Adipocyte (in vitro differentiated cells): Measurements from ENCODE around the gene FLT1.

ENCODE experiments used
- DNase-seq: peaks from one replicate; pipeline ENCODE4 v3.0.0-alpha.2; 2015; ENCODE audit warnings: low read depth
- H3K27me3 ChIP-seq: replicated peaks from 2 replicates; pipeline ENCODE4 v1.7.0; 2013; ENCODE audit warnings: mild to moderate bottlenecking, low read length, moderate library complexity; ENCODE audit not compliant: control insufficient read depth, insufficient read depth
- H3K36me3 ChIP-seq: 2 replicates; pipeline ENCODE4 v1.7.0; 2013; ENCODE audit warnings: low read length, mild to moderate bottlenecking, moderate library complexity; ENCODE audit not compliant: control insufficient read depth, insufficient read depth, severe bottlenecking
- H3K4me1 ChIP-seq: 2 replicates; pipeline ENCODE4 v1.7.0; 2013; ENCODE audit warnings: mild to moderate bottlenecking, low read length, moderate library complexity; ENCODE audit not compliant: control insufficient read depth, insufficient read depth
- H3K4me3 ChIP-seq: 2 replicates; pipeline ENCODE4 v1.7.0; 2013; ENCODE audit warnings: mild to moderate bottlenecking, low read length, moderate library complexity
- H3K9ac ChIP-seq: 2 replicates; pipeline ENCODE4 v1.7.0; 2013; ENCODE audit warnings: mild to moderate bottlenecking, low read length, moderate library complexity
- H3K9me3 ChIP-seq: 2 replicates; pipeline ENCODE4 v1.7.0; 2013; ENCODE audit warnings: mild to moderate bottlenecking, low read length, moderate library complexity; ENCODE audit not compliant: control insufficient read depth

The FLT1 gene

DNA sequence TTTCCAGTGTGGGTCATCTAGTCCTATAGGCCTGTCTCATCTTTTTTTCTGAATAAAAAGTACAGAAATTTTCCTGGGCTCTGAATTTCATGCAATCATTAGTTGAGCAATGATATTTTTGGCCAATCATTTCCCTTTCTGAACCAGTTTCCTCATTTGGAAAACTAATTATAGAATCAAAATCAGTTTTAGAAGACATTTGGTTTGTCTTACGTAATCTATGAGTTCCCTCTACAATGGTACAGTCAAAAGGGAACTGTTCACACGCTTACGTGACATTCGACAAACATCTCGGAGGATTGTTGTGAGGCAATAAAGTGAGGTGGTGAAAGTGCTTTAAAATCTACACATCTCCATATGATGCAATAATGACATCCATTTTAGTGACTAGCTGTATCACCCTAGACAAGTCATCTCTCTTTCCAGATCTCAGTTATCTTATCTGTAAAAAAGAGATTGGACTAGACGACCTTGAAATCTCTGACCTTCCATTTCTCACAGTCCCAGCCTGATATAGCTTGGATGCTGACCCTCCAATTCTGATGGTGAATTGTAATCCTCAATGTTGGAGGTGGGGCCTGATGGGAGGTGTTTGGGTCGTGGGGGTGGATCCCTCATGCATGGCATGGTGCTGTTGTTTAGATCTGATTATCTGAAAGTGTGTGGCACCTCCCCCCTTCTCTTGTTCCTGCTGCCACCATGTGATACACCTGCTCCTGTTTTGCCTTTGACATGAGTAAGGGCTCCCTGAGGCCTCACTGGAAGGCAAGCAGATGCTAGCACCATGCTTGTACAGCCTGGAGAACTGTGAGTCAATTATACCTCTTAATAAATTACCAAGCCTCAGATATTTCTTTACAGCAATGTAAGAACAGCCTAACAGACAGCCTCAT, 26.7 kb downstream of the FLT1 start:
- no peak overlapping the region for H3K9ac ChIP-seq
- no peaks in the 10 kb centered on the region for H3K27me3 ChIP-seq
- no peaks in the 10 kb centered on the region for H3K9me3 ChIP-seq
- no peak for DNase-seq
- H3K36me3 ChIP-seq, result no peaks in the 10 kb centered on the region
- H3K4me1 ChIP-seq, result no peaks in the 10 kb centered on the region
- no peak overlapping the region for H3K4me3 ChIP-seq

DNA sequence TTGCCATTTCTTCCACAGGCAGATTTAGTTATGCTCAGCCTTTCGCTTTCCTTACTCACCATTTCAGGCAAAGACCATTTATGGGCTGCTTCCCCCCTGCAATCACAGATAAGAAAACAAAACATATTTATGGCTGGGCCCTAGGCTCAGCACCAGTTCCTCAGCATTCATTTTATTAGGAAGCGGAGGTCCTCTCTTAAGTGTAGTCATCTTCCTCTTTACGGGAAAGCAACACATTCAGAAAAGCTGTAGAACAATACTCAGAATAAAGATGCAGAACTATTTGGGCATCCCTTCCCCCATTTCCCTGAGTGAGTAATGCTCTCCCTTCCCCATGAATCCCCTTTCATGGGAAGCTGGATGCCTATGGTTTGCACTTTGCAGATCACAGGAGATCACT, 27.9 kb downstream of the FLT1 start:
- H3K4me3 ChIP-seq, result no peak overlapping the region
- H3K9me3 ChIP-seq, result no peaks in the 10 kb centered on the region
- DNase-seq, result no peak
- no peaks in the 10 kb centered on the region for H3K36me3 ChIP-seq
- H3K9ac ChIP-seq, result no peak overlapping the region
- H3K27me3 ChIP-seq, result peaks cover 3% of the 10 kb centered on the region
- no peaks in the 10 kb centered on the region for H3K4me1 ChIP-seq

DNA sequence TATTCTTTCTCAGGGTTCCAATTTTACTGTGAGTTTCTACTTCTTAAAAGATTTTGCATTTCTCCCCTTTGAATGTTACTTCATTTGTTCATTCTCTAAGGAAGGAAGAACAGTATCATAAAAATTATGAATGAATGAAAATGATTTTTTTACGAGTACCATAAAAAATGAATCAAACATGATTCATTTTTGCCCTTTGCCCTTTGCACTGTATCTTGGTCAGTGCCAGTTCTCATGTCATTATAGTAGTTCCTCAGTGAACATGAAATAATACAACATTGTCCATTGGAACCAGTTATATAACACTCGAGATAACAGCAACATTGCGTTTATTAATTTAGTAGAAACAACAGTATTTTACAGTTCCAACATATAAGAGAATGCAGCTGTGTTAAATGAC, 28.8 kb downstream of the FLT1 start:
- Histone ChIP-seq H3K4me1 (no peaks in the 10 kb centered on the region), H3K9ac (no peak overlapping the region), H3K4me3 (no peak overlapping the region), H3K36me3 (no peaks in the 10 kb centered on the region), H3K27me3 (peaks cover 3% of the 10 kb centered on the region), H3K9me3 (no peaks in the 10 kb centered on the region)
- no peak for DNase-seq

DNA sequence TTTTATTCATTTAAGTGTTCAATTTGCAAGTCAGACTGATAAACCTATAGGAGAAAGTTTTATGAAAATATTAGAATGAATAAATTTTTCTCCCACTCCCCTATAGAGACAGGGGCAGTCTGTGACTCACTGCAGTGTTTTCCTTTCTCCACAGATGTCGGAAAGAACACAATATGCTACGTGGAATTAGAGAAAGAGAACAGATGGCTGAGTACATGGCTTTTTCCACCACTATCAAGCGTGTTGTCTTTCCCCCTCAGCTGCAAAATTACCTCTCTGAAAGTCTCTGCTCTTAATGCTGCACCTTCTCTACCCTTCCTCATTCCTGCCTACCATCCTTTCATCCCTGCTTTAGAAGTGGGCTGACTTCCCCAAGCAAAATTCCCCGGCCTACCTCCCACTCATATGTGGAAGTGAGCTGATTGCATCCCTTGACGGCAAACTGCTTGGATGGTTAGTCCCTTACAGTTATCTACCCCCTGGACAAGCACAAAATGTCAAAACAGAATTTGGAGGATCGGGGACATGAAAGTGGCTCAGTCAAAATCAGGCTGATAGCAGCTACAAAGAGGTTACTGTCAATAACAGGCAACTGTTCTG, 30.0 kb downstream of the FLT1 start:
- no peaks in the 10 kb centered on the region for H3K36me3 ChIP-seq
- no peak overlapping the region for H3K9ac ChIP-seq
- H3K27me3 ChIP-seq, result peaks cover 3% of the 10 kb centered on the region
- no peaks in the 10 kb centered on the region for H3K9me3 ChIP-seq
- H3K4me3 ChIP-seq, result no peak overlapping the region
- no peak for DNase-seq
- H3K4me1 ChIP-seq, result no peaks in the 10 kb centered on the region

DNA sequence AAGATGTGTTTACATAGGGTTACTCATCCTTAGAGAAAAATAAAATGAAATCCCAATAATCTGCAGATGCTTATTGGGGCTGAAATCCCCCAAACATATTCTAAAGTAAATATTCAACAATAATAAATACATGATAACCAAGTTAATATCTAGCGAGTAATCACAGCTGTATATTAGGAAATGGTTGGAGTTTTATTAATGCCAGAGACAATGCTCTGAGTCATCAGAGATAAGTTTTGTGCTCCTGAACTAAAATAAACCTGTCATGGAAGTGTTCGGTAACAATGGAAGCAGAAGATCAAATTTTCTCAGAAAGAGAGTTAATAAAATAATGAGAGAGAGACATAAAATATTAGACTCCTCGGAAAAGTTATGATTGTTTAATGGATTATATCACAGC, 31.4 kb downstream of the FLT1 start:
- no peaks in the 10 kb centered on the region for H3K9me3 ChIP-seq
- no peak overlapping the region for H3K4me3 ChIP-seq
- no peak overlapping the region for H3K9ac ChIP-seq
- H3K4me1 ChIP-seq, result no peaks in the 10 kb centered on the region
- peaks cover 12% of the 10 kb centered on the region for H3K27me3 ChIP-seq
- DNase-seq, result no peak
- H3K36me3 ChIP-seq, result no peaks in the 10 kb centered on the region

DNA sequence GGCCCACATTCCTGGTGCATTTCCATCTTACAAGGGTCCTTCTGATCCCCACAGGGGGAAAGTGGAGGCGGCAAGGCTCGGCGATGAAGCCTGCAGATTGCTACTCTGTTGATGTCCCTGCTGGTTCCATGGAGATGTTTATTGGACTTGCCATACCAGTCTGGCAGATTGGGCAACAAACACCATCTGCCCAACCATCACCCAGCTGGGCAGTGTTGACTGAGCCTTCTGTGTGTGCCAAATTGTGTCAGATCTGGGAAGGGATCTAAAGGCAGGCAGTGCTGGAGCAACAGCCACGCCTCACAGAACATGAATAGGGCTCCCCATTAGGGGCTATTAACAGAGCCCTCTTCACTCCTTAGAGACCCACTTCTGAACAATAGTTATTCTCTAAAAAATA, 35.0 kb downstream of the FLT1 start:
- Histone ChIP-seq H3K27me3 (peaks cover 21% of the 10 kb centered on the region), H3K9ac (no peak overlapping the region), H3K4me1 (peaks cover 3% of the 10 kb centered on the region), H3K36me3 (no peaks in the 10 kb centered on the region), H3K4me3 (no peak overlapping the region), H3K9me3 (no peaks in the 10 kb centered on the region)
- no peak for DNase-seq

DNA sequence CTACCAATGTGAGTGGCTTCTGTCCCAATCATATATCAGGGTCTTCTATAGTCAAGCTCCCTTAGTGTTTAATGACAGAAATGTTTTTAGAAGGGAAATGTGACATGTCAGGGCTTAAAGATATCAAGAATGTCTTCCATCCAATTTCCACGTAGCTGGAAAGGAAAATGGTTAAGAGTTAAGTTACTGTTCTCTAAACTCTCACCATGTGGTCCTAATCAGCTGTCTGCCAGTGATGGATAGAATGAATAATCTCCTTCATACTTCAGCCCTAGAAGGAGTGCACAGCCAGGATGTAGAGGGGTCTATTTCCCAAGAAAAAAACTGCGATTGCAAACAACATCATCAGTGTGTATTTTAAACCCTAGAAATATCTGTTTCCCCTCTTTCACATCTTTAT, 36.3 kb downstream of the FLT1 start:
- peak; percentile 43 for DNase-seq
- no peaks in the 10 kb centered on the region for H3K36me3 ChIP-seq
- H3K9ac ChIP-seq, result no peak overlapping the region
- H3K4me1 ChIP-seq, result peaks cover 3% of the 10 kb centered on the region
- H3K27me3 ChIP-seq, result peaks cover 29% of the 10 kb centered on the region
- H3K4me3 ChIP-seq, result no peak overlapping the region
- H3K9me3 ChIP-seq, result no peaks in the 10 kb centered on the region

DNA sequence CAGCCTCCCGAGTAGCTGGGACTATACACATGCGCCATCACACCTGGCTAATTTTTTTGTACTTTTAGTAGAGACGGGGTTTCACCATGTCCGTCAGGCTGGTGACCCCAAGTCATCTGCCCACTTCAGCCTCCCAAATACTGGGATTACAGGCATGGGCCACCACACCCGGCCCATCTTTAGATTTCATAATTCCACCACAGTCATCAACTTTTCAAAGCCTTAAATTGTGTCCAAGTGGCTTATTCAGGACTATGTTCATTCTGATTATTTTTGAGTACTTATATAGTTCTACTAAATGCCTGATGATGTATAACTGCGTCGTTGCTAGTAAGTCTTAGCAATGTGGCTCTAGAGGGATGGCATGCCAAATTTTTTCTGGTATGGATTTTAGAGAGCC, 36.9 kb downstream of the FLT1 start:
- Histone ChIP-seq H3K36me3 (no peaks in the 10 kb centered on the region), H3K27me3 (peaks cover 33% of the 10 kb centered on the region), H3K9me3 (no peaks in the 10 kb centered on the region), H3K4me1 (peaks cover 3% of the 10 kb centered on the region), H3K9ac (no peak overlapping the region), H3K4me3 (no peak overlapping the region)
- no peak for DNase-seq

DNA sequence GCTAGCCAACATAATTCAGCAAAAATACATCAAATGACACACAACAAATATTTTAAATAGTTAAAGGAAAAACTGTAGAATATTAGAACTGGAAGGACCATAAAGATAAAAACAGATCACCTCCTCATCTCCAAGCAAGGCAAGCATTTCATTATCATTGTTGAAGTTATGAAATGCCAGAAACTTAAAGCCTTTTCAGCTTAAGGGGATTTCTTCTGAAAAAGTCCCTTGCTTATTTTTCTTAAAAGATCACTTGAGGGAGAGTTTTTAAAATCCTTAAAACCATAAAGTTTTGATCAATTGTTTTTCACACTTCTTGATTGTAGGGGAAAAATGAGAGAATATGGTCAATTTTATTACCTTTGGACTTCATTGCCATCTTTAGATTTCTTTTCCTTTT, 37.4 kb downstream of the FLT1 start:
- no peak for DNase-seq
- peaks cover 3% of the 10 kb centered on the region for H3K4me1 ChIP-seq
- no peak overlapping the region for H3K9ac ChIP-seq
- peaks cover 30% of the 10 kb centered on the region for H3K27me3 ChIP-seq
- no peaks in the 10 kb centered on the region for H3K9me3 ChIP-seq
- H3K36me3 ChIP-seq, result no peaks in the 10 kb centered on the region
- no peak overlapping the region for H3K4me3 ChIP-seq

DNA sequence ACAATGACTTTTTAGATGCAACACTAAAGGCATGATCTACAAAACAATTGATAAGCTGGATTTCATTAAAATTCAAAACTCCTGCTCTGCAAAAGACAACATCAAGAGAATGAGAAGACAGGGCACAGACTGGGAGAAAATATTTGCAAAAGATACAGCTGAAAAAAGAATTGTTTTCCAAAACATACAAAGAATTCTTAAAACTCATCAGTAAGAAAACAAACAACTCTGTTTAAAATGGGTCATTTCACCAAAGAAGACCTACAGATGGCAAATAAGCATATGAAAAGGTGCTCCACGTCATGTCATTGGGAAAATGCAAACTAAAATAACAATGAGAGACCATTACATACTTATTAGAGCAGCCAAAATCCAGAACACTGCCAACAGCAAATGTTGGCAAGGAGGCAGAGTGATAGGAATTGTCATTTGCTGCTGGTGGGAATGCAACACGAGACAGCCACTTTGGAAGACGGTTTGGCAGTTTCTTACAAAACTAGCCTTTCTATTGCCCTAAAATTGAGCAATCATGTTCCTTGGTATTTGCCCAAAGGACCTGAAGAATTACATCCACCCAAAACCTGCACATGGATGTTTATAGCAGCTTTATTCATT, 39.2 kb downstream of the FLT1 start:
- Histone ChIP-seq H3K4me3 (no peak overlapping the region), H3K36me3 (no peaks in the 10 kb centered on the region), H3K9ac (no peak overlapping the region)

DNA sequence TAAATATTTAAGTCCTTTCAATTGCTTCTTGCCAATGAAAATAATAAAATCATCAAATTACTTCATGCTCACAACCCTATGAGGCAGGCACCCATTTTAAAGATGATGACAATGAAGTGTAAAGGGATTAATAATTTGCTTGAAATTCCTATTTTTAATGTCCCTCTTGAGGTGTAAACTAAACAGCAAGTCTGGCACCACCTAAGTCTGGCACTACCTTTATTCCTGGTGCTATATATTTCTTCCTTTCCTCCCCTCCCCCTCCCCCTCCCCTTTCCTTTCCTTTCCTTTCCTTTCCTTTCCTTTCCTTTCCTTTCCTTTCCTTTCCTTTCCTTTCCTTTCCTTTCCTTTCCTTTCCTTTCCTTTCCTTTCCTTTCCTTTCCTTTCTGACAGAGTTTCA, 42.2 kb downstream of the FLT1 start:
- Histone ChIP-seq H3K27me3 (peaks cover 20% of the 10 kb centered on the region), H3K36me3 (no peaks in the 10 kb centered on the region), H3K9me3 (peaks cover 7% of the 10 kb centered on the region), H3K4me3 (no peak overlapping the region), H3K4me1 (peaks cover 12% of the 10 kb centered on the region), H3K9ac (no peak overlapping the region)
- DNase-seq, result no peak

More for the DNA sequence above, 39.2 kb downstream of the FLT1 start:
- Histone ChIP-seq H3K27me3 (peaks cover 30% of the 10 kb centered on the region), H3K4me1 (peaks cover 10% of the 10 kb centered on the region), H3K9me3 (no peaks in the 10 kb centered on the region)
- peak; percentile 29 for DNase-seq
